Activated T-helper 2 cell treated with anti-CD3 and anti-CD28 coated beads, Interferon-gamma antibody, Interleukin-2, Interleukin-4, amounts not matched to agents 10 μg/mL and 5 μg/mL and 100 μg/mL, durations not matched to agents 14 hours and 24 hours and 36 hours (primary cell): ENCODE results near the gene MBTD1. TPM values are rescaled to one million over a fixed set of nuclear protein-coding genes. Genes with fewer than 3 reads are reported as not detected.
A peak's percentile ranks its signal among the peaks of the same experiment; 100 is the strongest.
"Not testable (repeated sequence)": the region's sequence is repeated elsewhere in the genome, so short reads cannot be mapped to it uniquely, and the experiment has no call there.

ENCODE experiments used
- DNase-seq: peaks from one replicate; pipeline ENCODE4 v3.0.0; 2021; ENCODE audit warnings: low spot score
- H3K27ac Mint-ChIP-seq: one replicate; pipeline ENCODE4 v1.8.0; 2021; ENCODE audit warnings: mixed read lengths
- H3K27me3 Mint-ChIP-seq: one replicate; pipeline ENCODE4 v1.8.0; 2021; ENCODE audit warnings: low read depth, mixed read lengths
- H3K36me3 Mint-ChIP-seq: one replicate; pipeline ENCODE4 v1.8.0; 2021; ENCODE audit warnings: low read depth, mixed read lengths
- H3K4me1 Mint-ChIP-seq: one replicate; pipeline ENCODE4 v1.8.0; 2021; ENCODE audit warnings: low read depth, mixed read lengths
- H3K4me3 Mint-ChIP-seq: one replicate; pipeline ENCODE4 v1.8.0; 2021; ENCODE audit warnings: low read depth, mild to moderate bottlenecking, moderate library complexity, mixed read lengths
- H3K9me3 Mint-ChIP-seq: one replicate; pipeline ENCODE4 v1.8.0; 2021; ENCODE audit warnings: mixed read lengths
- intact Hi-C: fragments of 100-400 bp; cut with micrococcal nuclease; formaldehyde crosslinking; loops from one replicate; pipeline ENCODE4 v1.15.1; 2023
- total RNA-seq: library from RNA; stranded (reverse); gene quantifications from 2 replicates; pipeline ENCODE4 v1.2.3, GENCODE V29; 2022

The MBTD1 gene
- total RNA-seq: 11.3 and 11.5 TPM in 2 replicates

DNA sequence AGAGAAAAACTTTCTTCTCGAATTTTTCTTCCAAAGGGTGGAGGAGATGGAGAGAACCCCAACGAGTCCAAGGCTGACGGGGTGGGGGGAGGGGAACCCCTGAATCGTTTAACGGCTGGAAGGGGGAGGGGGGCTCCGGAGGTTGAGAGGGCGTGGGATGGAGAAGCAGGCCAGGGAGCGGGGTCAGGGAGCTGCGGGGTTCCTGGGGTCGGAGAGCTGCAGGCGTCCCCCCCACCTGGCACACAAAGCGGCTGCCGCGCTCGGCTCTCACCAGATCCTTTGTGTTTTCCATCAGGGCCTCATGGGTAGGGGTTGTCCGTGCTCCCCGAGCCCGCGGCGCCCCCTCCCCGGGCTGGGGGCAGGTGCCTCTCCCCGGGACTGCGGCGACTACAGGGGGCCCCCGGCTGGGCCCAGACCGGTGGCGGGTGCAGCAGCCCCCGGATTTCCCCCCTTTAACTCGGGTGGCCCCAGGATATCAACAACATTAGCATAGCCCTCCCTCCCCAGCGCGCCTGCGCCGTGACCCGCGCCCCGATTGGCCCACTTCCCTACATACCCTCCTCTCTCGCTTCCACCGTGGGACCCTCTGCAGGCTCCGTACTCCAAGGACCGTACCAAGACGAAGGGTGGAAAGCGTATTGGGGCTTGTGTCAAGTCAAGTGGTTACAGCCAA, at the start of gene MBTD1:
Gene MBTD1 (minus strand): TSS at position 486 of the 673 bp plus-strand sequence. CDS start 34,888 bp downstream, outside the sequence.
- peak within 1 kb of the TSS; percentile 88 for H3K4me3 Mint-ChIP-seq
- no peaks in the 10 kb centered on the region for H3K27me3 Mint-ChIP-seq
- intact Hi-C loops: loop anchor here (1.0 to 10.0 kb wide), 4 partner anchors 92 to 165 kb away; partner anchors contain the start of genes NME1 and NME2
- H3K27ac Mint-ChIP-seq: peak within 1 kb of the TSS; percentile 97
- H3K9me3 Mint-ChIP-seq: no peaks in the 10 kb centered on the region
- peaks cover 56% of the 10 kb centered on the region for H3K36me3 Mint-ChIP-seq
- DNase-seq: peak; percentile 92
- H3K4me1 Mint-ChIP-seq: peaks cover 48% of the 10 kb centered on the region

GRCh38 chr17:51305182-51305581, 45.3 kb upstream of the MBTD1 start:
- H3K4me1 Mint-ChIP-seq: no peaks in the 10 kb centered on the region
- no peak overlapping the region for H3K27ac Mint-ChIP-seq
- no peak overlapping the region for H3K4me3 Mint-ChIP-seq
- H3K36me3 Mint-ChIP-seq: no peaks in the 10 kb centered on the region
- intact Hi-C loops: no loop called here
- peaks cover 20% of the 10 kb centered on the region for H3K27me3 Mint-ChIP-seq
- no peaks in the 10 kb centered on the region for H3K9me3 Mint-ChIP-seq
- no peak for DNase-seq

- Mint-ChIP-seq H3K27ac (no peak overlapping the region), H3K4me3 (no peak overlapping the region), H3K9me3 (no peaks in the 10 kb centered on the region), H3K27me3 (no peaks in the 10 kb centered on the region), H3K36me3 (peaks cover 23% of the 10 kb centered on the region), H3K4me1 (no peaks in the 10 kb centered on the region)
- no peak for DNase-seq
- intact Hi-C loops: no loop called here
Observed at GRCh38 chr17:51299859-51300258, 40.0 kb upstream of the MBTD1 start.

DNA sequence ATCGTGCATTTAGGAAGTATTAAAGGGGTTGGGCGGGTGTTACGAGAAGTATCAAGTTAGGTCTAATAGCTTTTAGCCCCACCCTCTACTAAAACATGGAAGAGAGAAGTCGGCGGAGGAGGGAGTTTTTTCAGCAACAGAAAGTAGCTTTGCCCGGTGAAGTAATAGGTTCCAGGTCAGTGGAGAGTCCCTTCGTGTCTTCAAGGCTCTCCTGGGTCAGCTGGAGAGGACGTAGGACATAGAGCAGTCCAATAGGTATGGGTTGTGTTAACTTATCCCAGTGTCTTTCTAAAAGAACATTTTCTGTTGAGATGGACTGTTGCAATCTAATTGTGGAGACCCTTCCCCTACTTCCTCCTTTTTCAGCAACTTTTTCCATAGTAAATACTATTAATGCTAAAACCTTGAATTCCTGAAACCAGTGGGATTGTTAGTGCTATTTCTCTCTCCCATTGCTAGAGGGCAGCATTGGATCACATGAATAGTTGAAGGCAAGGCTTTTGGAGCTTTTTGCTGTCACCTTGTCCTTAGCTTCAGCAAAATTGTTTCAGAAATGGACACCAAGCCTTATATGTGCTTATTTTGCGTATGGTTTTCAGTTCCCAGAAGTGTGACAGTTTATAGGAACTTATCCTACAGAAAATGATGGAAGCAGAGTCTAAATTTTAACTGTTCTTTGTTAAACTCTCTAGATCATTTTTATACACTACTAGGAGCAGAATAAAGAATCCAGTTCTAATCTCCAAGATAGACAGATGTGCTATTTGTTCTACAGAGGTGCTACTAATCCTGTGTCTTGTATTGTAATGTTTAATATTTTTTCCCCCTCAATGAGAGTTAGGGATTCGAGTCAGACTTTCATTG, 38.9 kb upstream of the MBTD1 start:
- peaks cover 32% of the 10 kb centered on the region for H3K36me3 Mint-ChIP-seq
- intact Hi-C loops: no loop called here
- no peaks in the 10 kb centered on the region for H3K27me3 Mint-ChIP-seq
- no peaks in the 10 kb centered on the region for H3K9me3 Mint-ChIP-seq
- DNase-seq: no peak
- H3K27ac Mint-ChIP-seq: no peak overlapping the region
- no peak overlapping the region for H3K4me3 Mint-ChIP-seq
- no peaks in the 10 kb centered on the region for H3K4me1 Mint-ChIP-seq

DNA sequence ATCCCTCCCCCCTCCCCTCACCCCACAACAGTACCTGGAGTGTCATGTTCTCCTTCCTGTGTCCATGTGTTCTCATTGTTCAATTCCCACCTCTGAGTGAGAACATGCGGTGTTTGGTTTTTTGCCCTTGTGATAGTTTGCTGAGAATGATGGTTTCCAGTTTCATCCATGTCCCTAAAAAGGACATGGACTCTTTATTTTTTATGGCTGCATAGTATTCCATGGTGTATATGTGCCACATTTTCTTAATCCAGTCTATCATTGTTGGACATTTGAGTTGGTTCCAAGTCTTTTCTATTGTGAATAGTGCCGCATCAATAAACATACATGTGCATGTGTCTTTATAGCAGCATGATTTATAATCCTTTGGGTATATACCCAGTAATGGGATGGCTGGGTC, 34.5 kb upstream of the MBTD1 start:
- H3K9me3 Mint-ChIP-seq, H3K27ac Mint-ChIP-seq, H3K4me1 Mint-ChIP-seq, DNase-seq, intact Hi-C loops, H3K4me3 Mint-ChIP-seq, H3K27me3 Mint-ChIP-seq: not testable (repeated sequence)
- H3K36me3 Mint-ChIP-seq: peaks cover 73% of the 10 kb centered on the region

DNA sequence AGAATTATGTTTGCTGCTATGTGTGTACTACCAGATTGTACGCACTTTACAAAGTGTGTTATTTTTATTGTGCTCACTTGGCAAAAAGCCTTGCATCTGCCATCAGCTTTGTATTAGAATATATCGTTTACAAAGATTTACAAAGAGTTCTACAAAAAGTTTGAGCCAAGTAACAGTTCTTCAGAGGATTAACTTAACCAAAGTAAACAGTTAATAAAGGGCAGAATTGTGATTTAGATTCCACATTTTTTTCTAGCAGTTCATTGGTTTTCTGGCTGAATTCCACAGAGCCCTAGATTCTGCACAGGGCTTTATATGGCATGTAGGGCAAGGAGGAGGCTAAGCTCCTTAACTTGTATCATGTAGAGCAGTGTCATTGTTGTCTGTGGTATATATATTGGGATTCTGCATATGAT, 29.9 kb upstream of the MBTD1 start:
- Mint-ChIP-seq H3K36me3 (peaks cover 82% of the 10 kb centered on the region), H3K27ac (no peak overlapping the region), H3K27me3 (no peaks in the 10 kb centered on the region), H3K4me3 (no peak overlapping the region), H3K4me1 (peaks cover 5% of the 10 kb centered on the region), H3K9me3 (no peaks in the 10 kb centered on the region)
- intact Hi-C loops: no loop called here
- no peak for DNase-seq

- H3K27ac Mint-ChIP-seq: peak overlapping the region; percentile 26
- intact Hi-C loops: no loop called here
- peaks cover 75% of the 10 kb centered on the region for H3K36me3 Mint-ChIP-seq
- H3K4me3 Mint-ChIP-seq: no peak overlapping the region
- H3K4me1 Mint-ChIP-seq: peaks cover 8% of the 10 kb centered on the region
- no peaks in the 10 kb centered on the region for H3K9me3 Mint-ChIP-seq
- DNase-seq: no peak
- no peaks in the 10 kb centered on the region for H3K27me3 Mint-ChIP-seq
Observed at GRCh38 chr17:51287412-51287811, 27.6 kb upstream of the MBTD1 start.

DNA sequence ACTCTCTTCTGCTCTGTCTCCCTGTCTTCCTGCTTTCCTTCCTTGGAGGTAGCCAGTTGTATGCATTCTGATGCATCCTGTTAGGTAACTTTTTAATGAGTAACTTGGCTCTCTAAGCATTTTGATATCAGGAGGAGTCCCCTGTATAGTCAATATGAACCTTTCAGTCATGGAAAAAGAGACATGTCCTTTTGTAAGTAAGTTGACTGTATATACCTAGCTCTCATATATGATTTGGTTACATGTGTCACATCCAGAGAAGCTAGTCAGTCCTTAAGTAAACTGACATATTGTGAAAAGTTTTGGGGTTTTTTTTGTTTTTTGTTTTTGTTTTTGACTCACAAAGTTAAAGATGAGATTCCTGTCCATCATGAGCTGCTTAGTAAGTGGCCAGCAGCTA, 19.3 kb upstream of the MBTD1 start:
- peaks cover 81% of the 10 kb centered on the region for H3K36me3 Mint-ChIP-seq
- no peaks in the 10 kb centered on the region for H3K27me3 Mint-ChIP-seq
- no peak overlapping the region for H3K27ac Mint-ChIP-seq
- no peak for DNase-seq
- no peak overlapping the region for H3K4me3 Mint-ChIP-seq
- no peaks in the 10 kb centered on the region for H3K9me3 Mint-ChIP-seq
- intact Hi-C loops: no loop called here
- peaks cover 7% of the 10 kb centered on the region for H3K4me1 Mint-ChIP-seq

- Mint-ChIP-seq H3K4me1 (peaks cover 11% of the 10 kb centered on the region), H3K27ac (no peak overlapping the region), H3K36me3 (peaks cover 84% of the 10 kb centered on the region), H3K4me3 (no peak overlapping the region), H3K9me3 (no peaks in the 10 kb centered on the region), H3K27me3 (no peaks in the 10 kb centered on the region)
- DNase-seq: no peak
- intact Hi-C loops: no loop called here
Observed at GRCh38 chr17:51275381-51275780, 15.5 kb upstream of the MBTD1 start.

DNA sequence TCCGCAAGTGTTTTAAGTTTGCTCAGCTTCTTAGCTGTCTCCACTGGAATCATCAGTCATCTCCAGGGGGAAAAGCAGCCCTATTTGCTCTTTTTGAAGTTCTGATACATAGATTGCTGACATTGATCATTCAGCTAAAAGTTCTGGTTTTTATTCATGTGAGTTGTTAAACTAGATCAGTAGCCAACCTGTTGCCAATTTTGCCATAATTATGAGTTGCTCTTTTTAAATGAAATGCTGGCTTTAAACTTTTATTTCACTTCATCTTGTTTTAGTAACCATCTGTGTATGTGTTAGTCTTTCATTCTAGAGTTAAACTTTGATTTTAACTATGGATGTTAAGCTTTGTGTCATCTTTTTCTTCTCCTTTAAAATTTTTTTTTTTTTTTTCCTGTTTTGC, 13.0 kb upstream of the MBTD1 start:
- Mint-ChIP-seq H3K4me3 (no peak overlapping the region), H3K4me1 (peaks cover 18% of the 10 kb centered on the region), H3K27me3 (no peaks in the 10 kb centered on the region), H3K36me3 (peaks cover 81% of the 10 kb centered on the region), H3K9me3 (no peaks in the 10 kb centered on the region), H3K27ac (no peak overlapping the region)
- intact Hi-C loops: no loop called here
- DNase-seq: no peak

- no peak for DNase-seq
- Mint-ChIP-seq H3K27me3 (no peaks in the 10 kb centered on the region), H3K36me3 (peaks cover 83% of the 10 kb centered on the region), H3K4me1 (peaks cover 24% of the 10 kb centered on the region), H3K27ac (no peak overlapping the region), H3K9me3 (no peaks in the 10 kb centered on the region), H3K4me3 (no peak overlapping the region)
- intact Hi-C loops: no loop called here
Observed at GRCh38 chr17:51270636-51271035, 10.8 kb upstream of the MBTD1 start.

DNA sequence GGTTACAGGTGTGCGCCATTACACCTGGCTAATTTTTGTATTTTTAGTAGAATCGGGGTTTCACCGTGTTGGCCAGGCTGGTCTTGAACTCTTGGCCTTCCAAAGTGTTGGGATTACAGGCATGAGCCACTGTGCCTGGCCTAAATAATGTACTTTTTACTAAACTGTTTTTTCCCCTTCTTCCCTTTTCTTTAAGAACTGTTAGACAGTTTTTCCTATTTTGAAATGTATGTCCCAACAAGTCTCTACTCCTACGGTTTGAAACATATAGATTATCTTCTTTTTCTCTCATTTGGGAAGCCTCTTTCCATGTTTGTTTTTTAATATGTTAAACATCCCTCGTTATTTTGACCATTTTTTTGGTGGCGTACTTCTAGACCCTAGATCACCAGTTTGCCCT, 10.1 kb upstream of the MBTD1 start:
- no peak overlapping the region for H3K4me3 Mint-ChIP-seq
- peaks cover 20% of the 10 kb centered on the region for H3K4me1 Mint-ChIP-seq
- no peak for DNase-seq
- H3K9me3 Mint-ChIP-seq: no peaks in the 10 kb centered on the region
- H3K27me3 Mint-ChIP-seq: no peaks in the 10 kb centered on the region
- H3K27ac Mint-ChIP-seq: peak overlapping the region; percentile 3
- intact Hi-C loops: loop anchor here (10.0 kb wide), 1 partner anchor 155 kb away; no protein-coding TSS in a partner anchor
- peaks cover 81% of the 10 kb centered on the region for H3K36me3 Mint-ChIP-seq

- intact Hi-C loops: loop anchor here (5.0 to 10.0 kb wide), 2 partner anchors 97 to 160 kb away; partner anchors contain the start of gene NME2
- peak overlapping the region; percentile 11 for H3K27ac Mint-ChIP-seq
Observed at GRCh38 chr17:51264466-51264865, 4.6 kb upstream of the MBTD1 start.

More at GRCh38 chr17:51264466-51264865, 4.6 kb upstream of the MBTD1 start:
- peaks cover 67% of the 10 kb centered on the region for H3K36me3 Mint-ChIP-seq
- H3K4me1 Mint-ChIP-seq: peaks cover 31% of the 10 kb centered on the region
- H3K27me3 Mint-ChIP-seq, H3K4me3 Mint-ChIP-seq, H3K9me3 Mint-ChIP-seq, DNase-seq: not testable (repeated sequence)
